ENCODE results near the gene CCDC3. TPM values are rescaled to one million over a fixed set of nuclear protein-coding genes. Genes with fewer than 3 reads are reported as not detected.

The CCDC3 gene
- total RNA-seq, 1 donor from 2014 or later: 1.1 TPM

GRCh38 chr10:12922117-12922900, 79.2 kb downstream of the CCDC3 start:
- no peak for TF ChIP-seq CTCF (IDR thresholded peaks at IDR 0.05; ENCODE audit: unreplicated experiment)
- H3K36me3 Mint-ChIP-seq (ENCODE audit: insufficient read depth): no peaks in the 10 kb centered on the region
- no peak for DNase-seq (ENCODE audit: low spot score, unreplicated experiment)
- no peaks in the 10 kb centered on the region for H3K4me1 Mint-ChIP-seq (ENCODE audit: low read depth)
- H3K27me3 Mint-ChIP-seq: peaks cover 4% of the 10 kb centered on the region
- peaks cover 3% of the 10 kb centered on the region for H3K9me3 Mint-ChIP-seq (ENCODE audit: low read depth)
- H3K4me3 Mint-ChIP-seq (ENCODE audit: low read depth): no peak overlapping the region
- no peak overlapping the region for H3K27ac Mint-ChIP-seq

- no peaks in the 10 kb centered on the region for H3K9me3 Mint-ChIP-seq (ENCODE audit: low read depth)
- no peak overlapping the region for H3K27ac Mint-ChIP-seq
- no peak overlapping the region for H3K4me3 Mint-ChIP-seq (ENCODE audit: low read depth)
- peaks cover 4% of the 10 kb centered on the region for H3K27me3 Mint-ChIP-seq
- H3K4me1 Mint-ChIP-seq (ENCODE audit: low read depth): no peaks in the 10 kb centered on the region
- no peak for DNase-seq (ENCODE audit: low spot score, unreplicated experiment)
- H3K36me3 Mint-ChIP-seq (ENCODE audit: insufficient read depth): no peaks in the 10 kb centered on the region
- TF ChIP-seq CTCF (IDR thresholded peaks at IDR 0.05; ENCODE audit: unreplicated experiment): no peak
Measured at GRCh38 chr10:12921163-12921562, 80.3 kb downstream of the CCDC3 start.

- no peak overlapping the region for H3K27ac Mint-ChIP-seq
- no peak for DNase-seq (ENCODE audit: low spot score, unreplicated experiment)
- no peak for TF ChIP-seq CTCF (IDR thresholded peaks at IDR 0.05; ENCODE audit: unreplicated experiment)
- no peaks in the 10 kb centered on the region for H3K4me1 Mint-ChIP-seq (ENCODE audit: low read depth)
- no peak overlapping the region for H3K4me3 Mint-ChIP-seq (ENCODE audit: low read depth)
- H3K36me3 Mint-ChIP-seq (ENCODE audit: insufficient read depth): no peaks in the 10 kb centered on the region
- H3K9me3 Mint-ChIP-seq (ENCODE audit: low read depth): no peaks in the 10 kb centered on the region
- peaks cover 4% of the 10 kb centered on the region for H3K27me3 Mint-ChIP-seq
Measured at GRCh38 chr10:12919574-12919973, 81.9 kb downstream of the CCDC3 start.

GRCh38 chr10:12916587-12916986, 84.9 kb downstream of the CCDC3 start:
- H3K9me3 Mint-ChIP-seq (ENCODE audit: low read depth): peaks cover 11% of the 10 kb centered on the region
- no peaks in the 10 kb centered on the region for H3K27me3 Mint-ChIP-seq
- no peak for DNase-seq (ENCODE audit: low spot score, unreplicated experiment)
- no peak overlapping the region for H3K4me3 Mint-ChIP-seq (ENCODE audit: low read depth)
- no peak for TF ChIP-seq CTCF (IDR thresholded peaks at IDR 0.05; ENCODE audit: unreplicated experiment)
- H3K4me1 Mint-ChIP-seq (ENCODE audit: low read depth): no peaks in the 10 kb centered on the region
- H3K36me3 Mint-ChIP-seq (ENCODE audit: insufficient read depth): no peaks in the 10 kb centered on the region
- no peak overlapping the region for H3K27ac Mint-ChIP-seq

GRCh38 chr10:12915637-12916168, 85.8 kb downstream of the CCDC3 start:
- Mint-ChIP-seq H3K27me3 (no peaks in the 10 kb centered on the region), H3K9me3 (ENCODE audit: low read depth) (peaks cover 11% of the 10 kb centered on the region), H3K4me3 (ENCODE audit: low read depth) (no peak overlapping the region), H3K27ac (no peak overlapping the region), H3K4me1 (ENCODE audit: low read depth) (no peaks in the 10 kb centered on the region), H3K36me3 (ENCODE audit: insufficient read depth) (no peaks in the 10 kb centered on the region)
- DNase-seq (ENCODE audit: low spot score, unreplicated experiment): no peak
- TF ChIP-seq CTCF (IDR thresholded peaks at IDR 0.05; ENCODE audit: unreplicated experiment): no peak
